Suprapubic skin (tissue), 4 donors: Measurements from ENCODE around the gene SYNGR2.

ENCODE experiments used
- POLR2A ChIP-seq, 2 donors: fragments of 450-650 bp; IDR thresholded peaks; one replicate each; pipeline ENCODE4 v1.6.1; 2017; ENCODE audit warnings: antibody characterized with exemption in 2 of 2, mild to moderate bottlenecking in 2 of 2, moderate library complexity in 2 of 2
- POLR2AphosphoS5 ChIP-seq, 3 donors: sonication (generic); formaldehyde crosslinking; IDR thresholded peaks; one replicate each; pipeline ENCODE4 v1.6.1; 2017; ENCODE audit warnings: antibody characterized with exemption in 3 of 3
- TF ChIP-seq, protein P1 (sequence below), 2 donors: fragments of 200-600 bp in 1 of 2; fragments of 450-650 bp in 1 of 2; sonication (generic) in 1 of 2; IDR thresholded peaks; one replicate each; pipeline ENCODE4 v1.5.1; 2016 to 2019; ENCODE audit warnings: antibody characterized with exemption in 2 of 2, mild to moderate bottlenecking in 1 of 2, moderate library complexity in 1 of 2

DNA sequence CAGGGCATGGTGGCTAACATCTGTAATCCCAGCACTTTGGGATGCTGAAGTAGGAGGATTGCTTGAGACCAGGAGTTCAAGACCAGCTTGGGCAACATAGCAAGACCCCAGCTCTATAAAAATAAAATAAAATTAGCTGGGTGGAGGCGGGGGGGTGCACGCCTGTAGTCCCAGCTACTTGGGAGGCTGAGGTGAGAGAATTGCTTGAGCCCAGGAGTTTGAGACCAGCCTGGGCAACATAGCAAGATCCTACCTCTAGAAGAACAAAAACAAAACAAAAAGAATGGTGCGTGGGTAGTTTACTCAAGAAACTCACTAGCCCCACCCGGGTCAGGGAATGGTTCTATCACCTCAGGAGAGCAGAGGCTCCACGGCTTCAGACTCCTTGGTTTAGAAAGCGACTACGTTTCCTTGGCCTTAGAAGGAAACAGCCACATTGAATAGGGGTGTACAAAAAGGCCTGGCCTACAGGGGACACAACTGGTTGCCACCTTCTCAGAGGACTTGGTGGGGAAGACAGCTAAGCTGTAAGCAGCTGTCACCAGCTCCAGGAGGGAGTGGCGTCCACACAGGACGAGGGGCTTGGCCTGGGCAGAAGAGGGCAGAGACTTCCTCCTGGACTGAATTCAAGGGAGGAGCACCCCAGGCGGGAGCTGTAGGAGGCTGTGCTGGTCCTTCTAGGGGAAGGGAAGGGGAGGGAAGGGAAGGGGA is 17.8 kb downstream of the SYNGR2 start:
- TF ChIP-seq, protein P1, sequence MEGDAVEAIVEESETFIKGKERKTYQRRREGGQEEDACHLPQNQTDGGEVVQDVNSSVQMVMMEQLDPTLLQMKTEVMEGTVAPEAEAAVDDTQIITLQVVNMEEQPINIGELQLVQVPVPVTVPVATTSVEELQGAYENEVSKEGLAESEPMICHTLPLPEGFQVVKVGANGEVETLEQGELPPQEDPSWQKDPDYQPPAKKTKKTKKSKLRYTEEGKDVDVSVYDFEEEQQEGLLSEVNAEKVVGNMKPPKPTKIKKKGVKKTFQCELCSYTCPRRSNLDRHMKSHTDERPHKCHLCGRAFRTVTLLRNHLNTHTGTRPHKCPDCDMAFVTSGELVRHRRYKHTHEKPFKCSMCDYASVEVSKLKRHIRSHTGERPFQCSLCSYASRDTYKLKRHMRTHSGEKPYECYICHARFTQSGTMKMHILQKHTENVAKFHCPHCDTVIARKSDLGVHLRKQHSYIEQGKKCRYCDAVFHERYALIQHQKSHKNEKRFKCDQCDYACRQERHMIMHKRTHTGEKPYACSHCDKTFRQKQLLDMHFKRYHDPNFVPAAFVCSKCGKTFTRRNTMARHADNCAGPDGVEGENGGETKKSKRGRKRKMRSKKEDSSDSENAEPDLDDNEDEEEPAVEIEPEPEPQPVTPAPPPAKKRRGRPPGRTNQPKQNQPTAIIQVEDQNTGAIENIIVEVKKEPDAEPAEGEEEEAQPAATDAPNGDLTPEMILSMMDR (IDR thresholded peaks at IDR 0.05) = no peak
- TF ChIP-seq POLR2A (IDR thresholded peaks at IDR 0.05) (no peak), POLR2AphosphoS5 (IDR thresholded peaks at IDR 0.05) (no peak)
